GM12878 (cell line): Measurements from ENCODE around the gene ITGA3. TPM values are rescaled to one million over a fixed set of nuclear protein-coding genes. Genes with fewer than 3 reads are reported as not detected.

ENCODE experiments used
- ATAC-seq: fragments of 200-7000 bp; cut with Tn5 transposase; 3 replicates; pipeline ENCODE4 v1.9.1; 2020; ENCODE audit warnings: mild to moderate bottlenecking, moderate library complexity
- BruUV-seq: library from RNA; stranded (reverse); fragments of 400-500 nt; replicated peaks from 2 replicates; lab custom pipeline; 2021; lab: Mats Ljungman, UMichigan
- CTCF ChIA-PET: fragments of 300-600 bp; sonication (Branson Sonifier 250); formaldehyde crosslinking; extraction: SDS; loops from one replicate; lab custom pipeline; 2021; ENCODE audit warnings: inconsistent platforms; lab: Yijun Ruan, JAX
- POLR2A ChIA-PET: fragments of 350-600 bp; formaldehyde crosslinking; extraction: SDS; loops from one replicate; lab custom pipeline; 2021; ENCODE audit warnings: inconsistent platforms; lab: Charles Lee
- RAD21 ChIA-PET: fragments of 300-600 bp; sonication (Branson Sonifier 250); formaldehyde crosslinking; loops from one replicate; lab custom pipeline; 2023; ENCODE audit warnings: antibody characterized with exemption; ENCODE audit not compliant: unreplicated experiment; lab: Charles Lee
- SMC1A ChIA-PET: fragments of 300-600 bp; sonication (Branson Sonifier 250); formaldehyde crosslinking; loops from one replicate; lab custom pipeline; 2023; ENCODE audit not compliant: unreplicated experiment, uncharacterized antibody; lab: Charles Lee
- DNase-seq: peaks from one replicate; pipeline ENCODE4 v3.0.0-alpha.2; 2011; ENCODE audit warnings: low read depth, low spot score
- FAIRE-seq: peaks from 3 replicates; lab custom pipeline; 2011; peaks lifted over from hg19 to GRCh38; lab: Jason Lieb, UNC
- H2AFZ ChIP-seq: 2 replicates; pipeline ENCODE4 v1.6.0; 2011; ENCODE audit warnings: low read depth, low read length, control low read depth; ENCODE audit not compliant: control insufficient read depth
- H3K27ac ChIP-seq: 2 replicates; pipeline ENCODE4 v1.5.1; 2011; ENCODE audit warnings: control low read depth; ENCODE audit not compliant: control insufficient read depth, insufficient read depth
- H3K27me3 ChIP-seq, 2 experiments: replicated peaks in 1 of 2; 2 replicates each; pipeline versions ENCODE4 v1.6.0 to v1.6.1; 2011; ENCODE audit warnings: low read length in 1 of 2; ENCODE audit not compliant: control insufficient read depth in 2 of 2, insufficient read depth in 2 of 2
- H3K36me3 ChIP-seq, 2 experiments: 2 replicates each; pipeline ENCODE4 v1.5.1; 2011; ENCODE audit warnings: low read length in 1 of 2; ENCODE audit not compliant: control insufficient read depth in 2 of 2, insufficient read depth in 2 of 2
- H3K4me1 ChIP-seq: 2 replicates; pipeline ENCODE4 v1.6.1; 2011; ENCODE audit warnings: mild to moderate bottlenecking, low read length, moderate library complexity, mixed read lengths; ENCODE audit not compliant: control insufficient read depth, insufficient read depth
- H3K4me2 ChIP-seq: 2 replicates; pipeline ENCODE4 v1.6.0; 2011; ENCODE audit warnings: control low read depth; ENCODE audit not compliant: control insufficient read depth, insufficient read depth
- H3K4me3 ChIP-seq: fragments of 200-600 bp; sonication (generic); 2 replicates; pipeline ENCODE4 v1.5.1; 2016
- H3K79me2 ChIP-seq: 2 replicates; pipeline ENCODE4 v1.6.0; 2011; ENCODE audit warnings: low read length; ENCODE audit not compliant: control insufficient read depth, insufficient read depth
- H3K9ac ChIP-seq: 2 replicates; pipeline ENCODE4 v1.8.0; 2011; ENCODE audit warnings: low read length, control low read depth, mixed read lengths; ENCODE audit not compliant: control insufficient read depth, insufficient read depth
- H3K9me3 ChIP-seq: replicated peaks from 3 replicates; pipeline ENCODE4 v1.5.1; 2011; ENCODE audit warnings: mild to moderate bottlenecking, low read length; ENCODE audit not compliant: control insufficient read depth, insufficient read depth
- H4K20me1 ChIP-seq: 2 replicates; pipeline ENCODE4 v1.6.0; 2011; ENCODE audit not compliant: control insufficient read depth, insufficient read depth
- ATF7 ChIP-seq: fragments of 450-650 bp; IDR thresholded peaks from 2 replicates; pipeline ENCODE4 v1.6.1; 2016; ENCODE audit warnings: low read depth, mild to moderate bottlenecking
- BMI1 ChIP-seq: fragments of 450-650 bp; IDR thresholded peaks from 2 replicates; pipeline ENCODE4 v1.6.1; 2016; ENCODE audit warnings: mild to moderate bottlenecking, moderate library complexity, borderline replicate concordance
- BRCA1 ChIP-seq: IDR thresholded peaks from 2 replicates; pipeline ENCODE4 v1.6.1; 2011; ENCODE audit warnings: low read depth, low read length, improper control_type of control experiment
- CBX3 ChIP-seq: fragments of 200-600 bp; sonication (generic); IDR thresholded peaks from 2 replicates; pipeline ENCODE4 v1.6.1; 2016; ENCODE audit warnings: low read depth, borderline replicate concordance
- CBX5 ChIP-seq: sonication (generic); IDR thresholded peaks from 2 replicates; pipeline ENCODE4 v1.6.1; 2016; ENCODE audit warnings: low read depth, moderate library complexity, mild to moderate bottlenecking, inconsistent platforms
- CREB1 ChIP-seq: IDR thresholded peaks from 2 replicates; pipeline ENCODE4 v1.6.1; 2012; ENCODE audit warnings: low read depth, mild to moderate bottlenecking, inconsistent platforms
- DPF2 ChIP-seq: fragments of 450-650 bp; IDR thresholded peaks from 2 replicates; pipeline ENCODE4 v1.6.1; 2017; ENCODE audit warnings: mild to moderate bottlenecking
- EP300 ChIP-seq, 2 experiments: fragments of 150-350 bp in 1 of 2; IDR thresholded peaks; 2 replicates each; pipeline ENCODE4 v1.6.1; 2011 to 2012; ENCODE audit warnings: low read depth in 2 of 2, low read length in 2 of 2, borderline replicate concordance in 1 of 2, improper control_type of control experiment in 1 of 2, inconsistent platforms in 1 of 2; ENCODE audit not compliant: control insufficient read depth in 1 of 2
- HDAC6 ChIP-seq: fragments of 200-600 bp; sonication (generic); IDR thresholded peaks from one replicate; pipeline ENCODE4 v1.8.0; 2017; ENCODE audit warnings: antibody characterized with exemption; ENCODE audit not compliant: unreplicated experiment
- KDM1A ChIP-seq: fragments of 200-600 bp; sonication (generic); IDR thresholded peaks from 2 replicates; pipeline ENCODE4 v1.6.1; 2016; ENCODE audit warnings: borderline replicate concordance
- POLR2A ChIP-seq: IDR thresholded peaks from 2 replicates; pipeline ENCODE4 v1.6.1; 2011; ENCODE audit warnings: low read depth, mild to moderate bottlenecking, low read length
- POU2F2 ChIP-seq: IDR thresholded peaks from 3 replicates; pipeline ENCODE4 v1.6.1; 2011; ENCODE audit warnings: low read depth, mild to moderate bottlenecking, low read length, borderline replicate concordance
- RAD51 ChIP-seq: fragments of 450-650 bp; IDR thresholded peaks from 2 replicates; pipeline ENCODE4 v1.6.1; 2016; ENCODE audit warnings: moderate library complexity, mild to moderate bottlenecking, inconsistent platforms
- RUNX3 ChIP-seq: IDR thresholded peaks from 2 replicates; pipeline ENCODE4 v1.6.1; 2012; ENCODE audit warnings: low read length, inconsistent platforms
- SIN3A ChIP-seq: IDR thresholded peaks from 2 replicates; pipeline ENCODE4 v1.6.1; 2012; ENCODE audit warnings: low read depth, low read length, improper control_type of control experiment
- SPI1 ChIP-seq: IDR thresholded peaks from 2 replicates; pipeline ENCODE4 v1.6.1; 2011; ENCODE audit warnings: low read depth, mild to moderate bottlenecking, low read length, moderate library complexity, borderline replicate concordance; ENCODE audit not compliant: insufficient read depth
- TCF7 ChIP-seq: IDR thresholded peaks from 2 replicates; pipeline ENCODE4 v1.6.1; 2014; ENCODE audit warnings: antibody characterized with exemption, borderline replicate concordance
- WGBS: methylation state at CpG from one replicate; pipeline ENCODE4 v1.1.6; 2016; ENCODE audit warnings: low lambda C conversion rate; ENCODE audit not compliant: insufficient replicate concordance, insufficient coverage; ENCODE audit errors: missing lambda C conversion rate; 5-methylcytosine and 5-hydroxymethylcytosine counted together
- in situ Hi-C: fragments of 300-500 bp; cut with MboI; formaldehyde crosslinking; loops from 9 replicates; pipeline ENCODE4 v1.14.3; 2018; ENCODE audit warnings: mixed read lengths
- intact Hi-C: fragments of 100-400 bp; cut with micrococcal nuclease; formaldehyde crosslinking; loops from one replicate; pipeline ENCODE4 v1.14.2; 2022; ENCODE audit not compliant: unreplicated experiment
- polyA plus RNA-seq, 11 experiments: library from polyadenylated mRNA; depleted of rRNA in 4 of 11; unstranded in 6 of 11; stranded (reverse) in 5 of 11; fragments of >200 nt; fragmentation: Nextera tagmentation in 4 of 11; fragmentation: Illumina TruSeq in 1 of 11; extraction: Ambion mirVana in 4 of 11; extraction: Trizol in 1 of 11; gene quantifications; 1 replicate in 1 of 11; 2 replicates in 10 of 11; pipeline versions ENCODE4 v1.2.1 to v1.2.3, GENCODE V29; 2011 to 2016; ENCODE audit warnings: inconsistent platforms in 2 of 11, missing spikeins in 2 of 11, low read depth in 1 of 11
- total RNA-seq, 4 experiments: library from RNA; depleted of rRNA in 3 of 4; stranded (reverse); fragments of >200 nt in 3 of 4; fragmentation: Illumina TruSeq in 1 of 4; extraction: Trizol in 1 of 4; gene quantifications; 2 replicates each; pipeline versions ENCODE4 v1.2.1 to v1.2.3, GENCODE V29; 2013 to 2021
- TF ChIP-seq, protein P1 (sequence below), 3 experiments: IDR thresholded peaks in 2 of 3; conservative IDR thresholded peaks in 1 of 3; 2 replicates each; pipeline ENCODE4 v1.5.1; 2011; ENCODE audit warnings: low read depth in 3 of 3, low read length in 3 of 3, mild to moderate bottlenecking in 3 of 3, control low read depth in 2 of 3, moderate library complexity in 2 of 3, inconsistent platforms in 1 of 3, mixed read lengths in 1 of 3; ENCODE audit not compliant: control insufficient read depth in 2 of 3, insufficient read depth in 1 of 3; ENCODE audit errors: extremely low read depth in 1 of 3
- TF ChIP-seq, protein P2 (sequence below): fragments of 450-650 bp; IDR thresholded peaks from 2 replicates; pipeline ENCODE4 v1.6.1; 2017; ENCODE audit warnings: mild to moderate bottlenecking, low read depth, inconsistent platforms; ENCODE audit not compliant: poor library complexity, severe bottlenecking
- TF ChIP-seq, protein P3 (sequence below): fragments of 450-650 bp; IDR thresholded peaks from 2 replicates; pipeline ENCODE4 v1.6.1; 2014; ENCODE audit warnings: mild to moderate bottlenecking

Gene ITGA3
- total and polyA plus RNA-seq, 10 of the 15 experiments (the other 5 are each of a cell fraction or from before 2014, with no cell fraction given): 0.29 to 13.4 (median 6.6) TPM

DNA sequence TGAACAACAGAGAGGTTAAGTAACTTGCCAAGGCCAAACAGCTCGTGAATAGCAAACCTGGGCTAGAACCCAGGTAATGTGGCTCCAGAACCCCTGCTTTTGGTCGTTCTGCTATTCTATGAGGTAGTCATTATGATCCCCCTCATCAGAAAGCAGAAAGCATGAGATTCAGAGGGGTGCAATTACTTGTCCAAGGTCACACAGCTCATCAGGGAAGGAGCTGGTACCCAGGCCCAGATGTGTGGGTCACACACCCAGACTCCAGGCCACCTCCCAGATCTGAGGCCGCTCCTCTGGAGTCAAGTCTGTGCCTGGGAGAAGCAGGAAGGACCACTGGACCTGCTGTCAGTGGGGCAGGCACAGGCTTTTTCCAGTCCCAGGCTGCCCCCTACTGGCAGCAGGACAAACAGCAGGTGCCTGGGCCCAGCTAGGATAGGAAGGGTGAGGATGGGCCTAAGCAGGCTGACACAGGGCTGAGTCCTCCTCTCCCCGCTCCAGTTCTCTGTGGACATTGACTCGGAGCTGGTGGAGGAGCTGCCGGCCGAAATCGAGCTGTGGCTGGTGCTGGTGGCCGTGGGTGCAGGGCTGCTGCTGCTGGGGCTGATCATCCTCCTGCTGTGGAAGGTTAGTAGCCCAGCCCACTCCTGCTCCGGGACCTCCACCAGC, 31.5 kb downstream of the ITGA3 start:
- Histone ChIP-seq H3K4me2 (no peak overlapping the region), H3K4me3 (no peak overlapping the region), H3K4me1 (no peaks in the 10 kb centered on the region), H4K20me1 (no peaks in the 10 kb centered on the region), H3K36me3 (no peaks in the 10 kb centered on the region), H3K27me3 (no peaks in the 10 kb centered on the region), H3K79me2 (no peaks in the 10 kb centered on the region), H3K9ac (no peak overlapping the region), H3K27ac (no peak overlapping the region), H2AFZ (no peak overlapping the region; the same call in 1 of the 2 replicates), H3K9me3 (no peaks in the 10 kb centered on the region)
- CTCF ChIA-PET: interaction anchor here (0.6 to 2.6 kb wide), 48 partner anchors 9 to 1213 kb away, joined by 3 to 118 read pairs (median 4); partner anchors contain the start of gene ITGA3
- FAIRE-seq (peak; percentile 98), ATAC-seq (peak; percentile 99), DNase-seq (no peak)
- no TSS peak for BruUV-seq
- POLR2A ChIA-PET: no interaction called here
- in situ Hi-C loops: no loop called here
- WGBS: 2% methylated on average over 9 of the region's 10 CpGs
- RAD21 ChIA-PET: interaction anchor here (0.6 to 2.4 kb wide), 14 partner anchors 9 to 100 kb away, joined by 3 to 19 read pairs (median 4); partner anchors contain the start of gene SAMD14
- intact Hi-C loops: loop anchor here (1.0 to 5.0 kb wide), 2 partner anchors 61 to 225 kb away; no protein-coding TSS in a partner anchor
- SMC1A ChIA-PET: interaction anchor here (0.6 to 2.0 kb wide), 13 partner anchors 10 to 1027 kb away, joined by 3 to 13 read pairs (median 4); partner anchors contain the start of gene ITGA3
- TF ChIP-seq TCF7: no peak
- no peak for TF ChIP-seq CBX5
- no peak for TF ChIP-seq CBX3
- TF ChIP-seq, protein P1, sequence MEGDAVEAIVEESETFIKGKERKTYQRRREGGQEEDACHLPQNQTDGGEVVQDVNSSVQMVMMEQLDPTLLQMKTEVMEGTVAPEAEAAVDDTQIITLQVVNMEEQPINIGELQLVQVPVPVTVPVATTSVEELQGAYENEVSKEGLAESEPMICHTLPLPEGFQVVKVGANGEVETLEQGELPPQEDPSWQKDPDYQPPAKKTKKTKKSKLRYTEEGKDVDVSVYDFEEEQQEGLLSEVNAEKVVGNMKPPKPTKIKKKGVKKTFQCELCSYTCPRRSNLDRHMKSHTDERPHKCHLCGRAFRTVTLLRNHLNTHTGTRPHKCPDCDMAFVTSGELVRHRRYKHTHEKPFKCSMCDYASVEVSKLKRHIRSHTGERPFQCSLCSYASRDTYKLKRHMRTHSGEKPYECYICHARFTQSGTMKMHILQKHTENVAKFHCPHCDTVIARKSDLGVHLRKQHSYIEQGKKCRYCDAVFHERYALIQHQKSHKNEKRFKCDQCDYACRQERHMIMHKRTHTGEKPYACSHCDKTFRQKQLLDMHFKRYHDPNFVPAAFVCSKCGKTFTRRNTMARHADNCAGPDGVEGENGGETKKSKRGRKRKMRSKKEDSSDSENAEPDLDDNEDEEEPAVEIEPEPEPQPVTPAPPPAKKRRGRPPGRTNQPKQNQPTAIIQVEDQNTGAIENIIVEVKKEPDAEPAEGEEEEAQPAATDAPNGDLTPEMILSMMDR (IDR thresholded peaks at IDR 0.05 in 2 of 3, conservative IDR thresholded peaks at IDR 0.05 in 1 of 3; ENCODE audit: control insufficient read depth in 2 of 3, extremely low read depth in 1 of 3, insufficient read depth in 1 of 3, low read depth in 3 of 3, low read length in 3 of 3): peak; percentile 93 to 99 (median 98)
- no peak for TF ChIP-seq SPI1
- no peak for TF ChIP-seq SIN3A
- TF ChIP-seq EP300 (IDR thresholded peaks at IDR 0.05; ENCODE audit: borderline replicate concordance in 1 of 2, control insufficient read depth in 1 of 2, low read depth in 2 of 2, low read length in 2 of 2): no peak
- no peak for TF ChIP-seq KDM1A
- TF ChIP-seq BMI1: no peak
- TF ChIP-seq CREB1: no peak
- TF ChIP-seq RAD51: no peak
- TF ChIP-seq POLR2A: no peak
- no peak for TF ChIP-seq DPF2
- no peak for TF ChIP-seq POU2F2
- TF ChIP-seq, protein P2, sequence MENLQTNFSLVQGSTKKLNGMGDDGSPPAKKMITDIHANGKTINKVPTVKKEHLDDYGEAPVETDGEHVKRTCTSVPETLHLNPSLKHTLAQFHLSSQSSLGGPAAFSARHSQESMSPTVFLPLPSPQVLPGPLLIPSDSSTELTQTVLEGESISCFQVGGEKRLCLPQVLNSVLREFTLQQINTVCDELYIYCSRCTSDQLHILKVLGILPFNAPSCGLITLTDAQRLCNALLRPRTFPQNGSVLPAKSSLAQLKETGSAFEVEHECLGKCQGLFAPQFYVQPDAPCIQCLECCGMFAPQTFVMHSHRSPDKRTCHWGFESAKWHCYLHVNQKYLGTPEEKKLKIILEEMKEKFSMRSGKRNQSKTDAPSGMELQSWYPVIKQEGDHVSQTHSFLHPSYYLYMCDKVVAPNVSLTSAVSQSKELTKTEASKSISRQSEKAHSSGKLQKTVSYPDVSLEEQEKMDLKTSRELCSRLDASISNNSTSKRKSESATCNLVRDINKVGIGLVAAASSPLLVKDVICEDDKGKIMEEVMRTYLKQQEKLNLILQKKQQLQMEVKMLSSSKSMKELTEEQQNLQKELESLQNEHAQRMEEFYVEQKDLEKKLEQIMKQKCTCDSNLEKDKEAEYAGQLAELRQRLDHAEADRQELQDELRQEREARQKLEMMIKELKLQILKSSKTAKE: no peak
- TF ChIP-seq, protein P3, sequence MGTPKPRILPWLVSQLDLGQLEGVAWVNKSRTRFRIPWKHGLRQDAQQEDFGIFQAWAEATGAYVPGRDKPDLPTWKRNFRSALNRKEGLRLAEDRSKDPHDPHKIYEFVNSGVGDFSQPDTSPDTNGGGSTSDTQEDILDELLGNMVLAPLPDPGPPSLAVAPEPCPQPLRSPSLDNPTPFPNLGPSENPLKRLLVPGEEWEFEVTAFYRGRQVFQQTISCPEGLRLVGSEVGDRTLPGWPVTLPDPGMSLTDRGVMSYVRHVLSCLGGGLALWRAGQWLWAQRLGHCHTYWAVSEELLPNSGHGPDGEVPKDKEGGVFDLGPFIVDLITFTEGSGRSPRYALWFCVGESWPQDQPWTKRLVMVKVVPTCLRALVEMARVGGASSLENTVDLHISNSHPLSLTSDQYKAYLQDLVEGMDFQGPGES: no peak
- no peak for TF ChIP-seq RUNX3
- TF ChIP-seq ATF7: no peak
- TF ChIP-seq BRCA1: no peak
- TF ChIP-seq HDAC6: no peak
